Hepatocyte (in vitro differentiated cells): Measurements from ENCODE around the gene GDF9. TPM values are rescaled to one million over a fixed set of nuclear protein-coding genes. Genes with fewer than 3 reads are reported as not detected.

Experiments used
- DNase-seq: peaks from one replicate; pipeline ENCODE4 v3.0.0-alpha.2; 2016; ENCODE audit warnings: low spot score
- H2AFZ ChIP-seq: fragments of 200-600 bp; sonication (generic); 2 replicates; pipeline ENCODE4 v1.6.0; 2016; ENCODE audit warnings: antibody characterized with exemption, mild to moderate bottlenecking
- H3K27ac ChIP-seq: fragments of 200-600 bp; sonication (generic); 2 replicates; pipeline ENCODE4 v1.5.1; 2016; ENCODE audit warnings: mild to moderate bottlenecking
- H3K27me3 ChIP-seq: fragments of 200-600 bp; sonication (generic); 2 replicates; pipeline ENCODE4 v1.6.1; 2016
- H3K36me3 ChIP-seq: fragments of 200-600 bp; sonication (generic); replicated peaks from 2 replicates; pipeline ENCODE4 v1.5.1; 2016; ENCODE audit warnings: low read depth; ENCODE audit not compliant: insufficient read depth
- H3K4me1 ChIP-seq: fragments of 200-600 bp; sonication (generic); 2 replicates; pipeline ENCODE4 v1.5.1; 2016; ENCODE audit warnings: mild to moderate bottlenecking, moderate library complexity; ENCODE audit not compliant: insufficient read depth
- H3K4me2 ChIP-seq: fragments of 200-600 bp; sonication (generic); 2 replicates; pipeline ENCODE4 v1.6.0; 2016
- H3K4me3 ChIP-seq: fragments of 200-600 bp; sonication (generic); 2 replicates; pipeline ENCODE4 v1.5.1; 2016; ENCODE audit warnings: mild to moderate bottlenecking
- H3K79me2 ChIP-seq: fragments of 200-600 bp; sonication (generic); 2 replicates; pipeline ENCODE4 v1.6.0; 2017; ENCODE audit warnings: mild to moderate bottlenecking
- H3K9me2 ChIP-seq: fragments of 200-600 bp; sonication (generic); replicated peaks from 2 replicates; pipeline ENCODE4 v1.6.0; 2017; ENCODE audit warnings: mild to moderate bottlenecking; ENCODE audit not compliant: insufficient read depth
- H3K9me3 ChIP-seq: fragments of 200-600 bp; sonication (generic); 2 replicates; pipeline ENCODE4 v1.5.1; 2016; ENCODE audit warnings: low read depth, mild to moderate bottlenecking
- H4K20me1 ChIP-seq: fragments of 200-600 bp; sonication (generic); 2 replicates; pipeline ENCODE4 v1.6.0; 2016; ENCODE audit warnings: mild to moderate bottlenecking; ENCODE audit not compliant: insufficient read depth, poor library complexity, severe bottlenecking
- EZH2 ChIP-seq: fragments of 200-600 bp; sonication (generic); IDR thresholded peaks from 2 replicates; pipeline ENCODE4 v1.6.1; 2016; ENCODE audit warnings: antibody characterized with exemption, mild to moderate bottlenecking, borderline replicate concordance
- EZH2phosphoT487 ChIP-seq: fragments of 200-600 bp; sonication (generic); IDR thresholded peaks from one replicate; pipeline ENCODE4 v1.6.1; 2018; ENCODE audit warnings: antibody characterized with exemption, mild to moderate bottlenecking, low read depth, moderate library complexity; ENCODE audit not compliant: unreplicated experiment, severe bottlenecking
- WGBS: methylation state at CpG from one replicate; pipeline ENCODE4 v1.1.6; 2016; ENCODE audit warnings: low lambda C conversion rate; ENCODE audit errors: missing lambda C conversion rate; 5-methylcytosine and 5-hydroxymethylcytosine counted together
- polyA plus RNA-seq: library from polyadenylated mRNA; unstranded; fragments of >200 nt; fragmentation: Nextera tagmentation; extraction: Ambion mirVana; gene quantifications from 2 replicates; pipeline ENCODE4 v1.2.1, GENCODE V29; 2016
- total RNA-seq: library from RNA; depleted of rRNA; stranded (reverse); fragments of >200 nt; gene quantifications from 2 replicates; pipeline ENCODE4 v1.2.3, GENCODE V29; 2014
- TF ChIP-seq, protein P1 (sequence below): fragments of 200-600 bp; sonication (generic); IDR thresholded peaks from 2 replicates; pipeline ENCODE4 v1.5.1; 2016; ENCODE audit warnings: antibody characterized with exemption, mild to moderate bottlenecking; ENCODE audit not compliant: poor library complexity

Gene GDF9
- total and polyA plus RNA-seq, 2 experiments from 2014 or later: 1.7 to 2.2 TPM

- peaks cover 4% of the 10 kb centered on the region for H3K36me3 ChIP-seq
Measured at GRCh38 chr5:132890817-132891216, 24.5 kb upstream of the GDF9 start.

GRCh38 chr5:132889501-132889900 is 23.2 kb upstream of the GDF9 start:
- H3K9me3 ChIP-seq: no peaks in the 10 kb centered on the region
- H2AFZ ChIP-seq: no peak overlapping the region
- H3K79me2 ChIP-seq: peaks cover 11% of the 10 kb centered on the region
- H4K20me1 ChIP-seq: peaks cover 11% of the 10 kb centered on the region
- no peaks in the 10 kb centered on the region for H3K27me3 ChIP-seq
- H3K4me1 ChIP-seq: no peaks in the 10 kb centered on the region
- no peak for DNase-seq
- no peaks in the 10 kb centered on the region for H3K9me2 ChIP-seq
- no peak overlapping the region for H3K27ac ChIP-seq
- TF ChIP-seq EZH2phosphoT487 (no peak), EZH2 (no peak)
- TF ChIP-seq, protein P1, sequence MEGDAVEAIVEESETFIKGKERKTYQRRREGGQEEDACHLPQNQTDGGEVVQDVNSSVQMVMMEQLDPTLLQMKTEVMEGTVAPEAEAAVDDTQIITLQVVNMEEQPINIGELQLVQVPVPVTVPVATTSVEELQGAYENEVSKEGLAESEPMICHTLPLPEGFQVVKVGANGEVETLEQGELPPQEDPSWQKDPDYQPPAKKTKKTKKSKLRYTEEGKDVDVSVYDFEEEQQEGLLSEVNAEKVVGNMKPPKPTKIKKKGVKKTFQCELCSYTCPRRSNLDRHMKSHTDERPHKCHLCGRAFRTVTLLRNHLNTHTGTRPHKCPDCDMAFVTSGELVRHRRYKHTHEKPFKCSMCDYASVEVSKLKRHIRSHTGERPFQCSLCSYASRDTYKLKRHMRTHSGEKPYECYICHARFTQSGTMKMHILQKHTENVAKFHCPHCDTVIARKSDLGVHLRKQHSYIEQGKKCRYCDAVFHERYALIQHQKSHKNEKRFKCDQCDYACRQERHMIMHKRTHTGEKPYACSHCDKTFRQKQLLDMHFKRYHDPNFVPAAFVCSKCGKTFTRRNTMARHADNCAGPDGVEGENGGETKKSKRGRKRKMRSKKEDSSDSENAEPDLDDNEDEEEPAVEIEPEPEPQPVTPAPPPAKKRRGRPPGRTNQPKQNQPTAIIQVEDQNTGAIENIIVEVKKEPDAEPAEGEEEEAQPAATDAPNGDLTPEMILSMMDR: no peak
- H3K4me3 ChIP-seq: no peak overlapping the region
- peaks cover 4% of the 10 kb centered on the region for H3K36me3 ChIP-seq
- no peak overlapping the region for H3K4me2 ChIP-seq

More at GRCh38 chr5:132890817-132891216, 24.5 kb upstream of the GDF9 start:
- Histone ChIP-seq H3K27ac (no peak overlapping the region), H4K20me1 (peaks cover 11% of the 10 kb centered on the region), H3K4me1 (no peaks in the 10 kb centered on the region), H3K9me3 (no peaks in the 10 kb centered on the region), H3K27me3 (no peaks in the 10 kb centered on the region), H3K4me2 (no peak overlapping the region), H3K9me2 (no peaks in the 10 kb centered on the region), H3K79me2 (peaks cover 24% of the 10 kb centered on the region), H3K4me3 (no peak overlapping the region), H2AFZ (no peak overlapping the region)
- TF ChIP-seq EZH2: no peak
- TF ChIP-seq EZH2phosphoT487: no peak
- TF ChIP-seq, protein P1: no peak
- 96% methylated on average over 4 of the region's 4 CpGs for WGBS
- DNase-seq: no peak

DNA sequence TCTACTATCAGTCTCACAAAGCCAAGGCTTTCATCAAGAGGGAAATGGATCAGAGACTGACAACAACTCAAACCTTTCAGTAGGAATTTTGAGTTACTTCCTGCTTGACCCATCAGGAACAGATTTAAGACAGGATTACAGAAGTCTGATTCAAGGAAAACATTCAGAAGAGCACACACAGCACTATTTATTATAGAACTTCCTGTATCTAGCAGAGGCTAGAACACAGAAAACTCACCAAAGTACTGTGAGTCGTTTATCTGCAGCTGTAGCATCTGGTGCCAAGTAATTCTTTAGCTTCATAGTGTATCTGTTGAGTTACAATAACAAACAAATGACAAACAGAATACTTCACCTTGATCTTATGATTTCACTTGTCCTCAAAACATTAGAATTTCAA is 21.0 kb upstream of the GDF9 start:
- WGBS: 81% methylated on average over 1 of the region's 1 CpG
- Histone ChIP-seq H3K36me3 (peaks cover 4% of the 10 kb centered on the region), H3K9me3 (no peaks in the 10 kb centered on the region), H3K79me2 (peaks cover 2% of the 10 kb centered on the region), H3K27me3 (no peaks in the 10 kb centered on the region), H3K4me2 (no peak overlapping the region), H3K9me2 (no peaks in the 10 kb centered on the region), H2AFZ (no peak overlapping the region), H4K20me1 (peaks cover 6% of the 10 kb centered on the region), H3K4me1 (no peaks in the 10 kb centered on the region), H3K27ac (peak overlapping the region; percentile 15), H3K4me3 (no peak overlapping the region)
- DNase-seq: no peak
- no peak for TF ChIP-seq EZH2phosphoT487
- TF ChIP-seq, protein P1: no peak
- TF ChIP-seq EZH2: no peak

DNA sequence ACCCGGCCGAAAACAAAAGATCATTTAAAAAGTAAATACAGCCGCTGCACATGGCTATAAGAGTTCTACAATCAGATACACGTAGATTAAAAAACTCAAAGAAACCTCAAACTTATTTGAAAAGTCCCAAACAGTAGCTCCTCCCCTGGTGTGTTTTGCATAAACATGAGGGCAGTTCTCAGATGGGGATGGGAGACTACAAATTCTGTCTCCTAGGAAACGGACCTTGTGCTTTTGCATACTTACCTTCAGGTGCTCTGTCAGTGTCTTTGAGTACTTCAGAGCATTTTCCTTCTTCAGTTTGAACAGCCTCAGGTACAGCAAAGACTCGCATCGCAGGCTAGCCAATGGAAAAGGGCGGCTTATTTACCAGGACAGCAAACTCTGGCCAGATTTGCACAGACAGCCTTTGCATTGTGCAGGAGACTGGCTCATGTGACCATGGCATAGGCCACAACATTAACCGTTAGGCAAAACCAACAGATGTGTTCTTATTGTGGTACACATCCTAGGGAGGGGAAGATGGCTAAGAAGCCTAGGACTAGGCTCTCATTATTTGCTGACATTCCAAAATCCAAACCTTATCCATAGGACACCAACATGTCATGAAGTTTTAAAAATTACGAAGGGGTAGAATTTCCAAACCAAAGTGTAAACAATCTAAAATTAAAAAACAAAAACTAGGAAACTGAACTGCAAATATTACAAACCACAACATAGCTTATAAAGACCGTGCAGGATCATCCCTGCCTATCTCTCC is 20.0 kb upstream of the GDF9 start:
- Histone ChIP-seq H3K4me1 (no peaks in the 10 kb centered on the region), H4K20me1 (peaks cover 6% of the 10 kb centered on the region), H3K4me3 (no peak overlapping the region), H3K4me2 (no peak overlapping the region), H3K27ac (peak overlapping the region; percentile 7), H3K9me2 (no peaks in the 10 kb centered on the region), H3K36me3 (peaks cover 4% of the 10 kb centered on the region), H3K9me3 (no peaks in the 10 kb centered on the region), H3K79me2 (peaks cover 2% of the 10 kb centered on the region), H2AFZ (no peak overlapping the region), H3K27me3 (no peaks in the 10 kb centered on the region)
- WGBS: 93% methylated on average over 11 of the region's 11 CpGs
- TF ChIP-seq, protein P1: no peak
- TF ChIP-seq EZH2phosphoT487 (no peak), EZH2 (no peak)
- no peak for DNase-seq
